Choroid plexus epithelial cell (primary cell): ENCODE data around the gene PLK5.

Experiments used
- DNase-seq: peaks from one replicate; pipeline ENCODE4 v3.0.0-alpha.2; 2010; ENCODE audit warnings: low read depth
- H3K4me3 ChIP-seq: 2 replicates; pipeline ENCODE4 v1.5.1; 2011; ENCODE audit warnings: low read depth, mild to moderate bottlenecking, control low read depth, low read length, moderate library complexity
- CTCF ChIP-seq: conservative IDR thresholded peaks from 2 replicates; pipeline ENCODE4 v1.5.1; 2011; ENCODE audit warnings: low read depth, mild to moderate bottlenecking, control low read depth, inconsistent platforms, low read length, moderate library complexity

Gene PLK5

GRCh38 chr19:1488282-1488601 is 35.6 kb upstream of the PLK5 start:
- no peak overlapping the region for H3K4me3 ChIP-seq
- DNase-seq, result no peak
- TF ChIP-seq CTCF, result no peak

GRCh38 chr19:1489463-1490310 is 34.2 kb upstream of the PLK5 start:
- DNase-seq, result no peak
- H3K4me3 ChIP-seq, result peak overlapping the region; percentile 65
- no peak for TF ChIP-seq CTCF

- peak within 1 kb of the TSS; percentile 65 for H3K4me3 ChIP-seq
- TF ChIP-seq CTCF, result no peak
- peak; percentile 99 for DNase-seq
Observed at GRCh38 chr19:1490311-1491113, 33.4 kb upstream of the PLK5 start, which contains the start of gene PCSK4. TSS of gene PCSK4 (minus strand) at chr19:1490350. CDS start at chr19:1490346, 4 bp downstream.

- DNase-seq, result no peak
- H3K4me3 ChIP-seq, result peak within 1 kb of the TSS; percentile 65
- no peak for TF ChIP-seq CTCF
Observed at GRCh38 chr19:1491114-1491848, 32.6 kb upstream of the PLK5 start, which contains the start of gene REEP6. TSS of gene REEP6 (plus strand) at chr19:1491181. CDS start at chr19:1491270, 89 bp downstream.

- TF ChIP-seq CTCF, result no peak
- no peak overlapping the region for H3K4me3 ChIP-seq
- DNase-seq, result no peak
Observed at GRCh38 chr19:1491849-1492170, 32.1 kb upstream of the PLK5 start.

- H3K4me3 ChIP-seq, result no peak overlapping the region
- no peak for DNase-seq
- TF ChIP-seq CTCF, result no peak
Observed at GRCh38 chr19:1492474-1493006, 31.3 kb upstream of the PLK5 start.
